GM23338 (cell line): Measurements from ENCODE around the gene MCM9. TPM values are rescaled to one million over a fixed set of nuclear protein-coding genes. Genes with fewer than 3 reads are reported as not detected.

Experiments
- ATAC-seq: fragments of 200-7000 bp; cut with Tn5 transposase; 3 replicates; pipeline ENCODE4 v1.9.1; 2020
- DNase-seq: peaks from one replicate; pipeline ENCODE4 v3.0.0-alpha.2; 2015; ENCODE audit warnings: low spot score
- H2AFZ ChIP-seq: fragments of 200-600 bp; sonication (generic); 2 replicates; pipeline ENCODE4 v1.8.0; 2016; ENCODE audit warnings: antibody characterized with exemption, mild to moderate bottlenecking, moderate library complexity
- H3F3A ChIP-seq: fragments of 200-600 bp; sonication (generic); replicated peaks from 2 replicates; pipeline ENCODE4 v1.8.0; 2017; ENCODE audit warnings: antibody characterized with exemption, mixed run types, low read depth
- H3K27ac ChIP-seq: fragments of 200-600 bp; sonication (generic); 2 replicates; pipeline ENCODE4 v1.6.1; 2016; ENCODE audit warnings: low read depth
- H3K27me3 ChIP-seq: fragments of 200-600 bp; sonication (generic); 2 replicates; pipeline ENCODE4 v1.8.0; 2016; ENCODE audit warnings: mild to moderate bottlenecking, mixed run types, moderate library complexity; ENCODE audit not compliant: insufficient read depth
- H3K36me3 ChIP-seq: fragments of 200-600 bp; sonication (generic); 2 replicates; pipeline ENCODE4 v1.8.0; 2016; ENCODE audit warnings: mild to moderate bottlenecking; ENCODE audit not compliant: insufficient read depth
- H3K4me1 ChIP-seq: fragments of 200-600 bp; sonication (generic); 2 replicates; pipeline ENCODE4 v1.8.0; 2016; ENCODE audit warnings: mild to moderate bottlenecking, moderate library complexity; ENCODE audit not compliant: insufficient read depth
- H3K4me2 ChIP-seq: fragments of 200-600 bp; sonication (generic); 2 replicates; pipeline ENCODE4 v1.7.1; 2017; ENCODE audit warnings: mixed run types
- H3K4me3 ChIP-seq: fragments of 200-600 bp; sonication (generic); 2 replicates; pipeline ENCODE4 v1.6.1; 2016; ENCODE audit warnings: mixed run types
- H3K79me2 ChIP-seq: fragments of 200-600 bp; sonication (generic); replicated peaks from 2 replicates; pipeline ENCODE4 v1.8.0; 2017; ENCODE audit warnings: mild to moderate bottlenecking; ENCODE audit not compliant: insufficient read depth
- H3K9me2 ChIP-seq: fragments of 200-600 bp; sonication (generic); 2 replicates; pipeline ENCODE4 v1.8.0; 2017; ENCODE audit not compliant: insufficient read depth
- H4K20me1 ChIP-seq: fragments of 200-600 bp; sonication (generic); replicated peaks from 2 replicates; pipeline ENCODE4 v1.8.0; 2017; ENCODE audit warnings: mild to moderate bottlenecking; ENCODE audit not compliant: insufficient read depth
- H3K27ac Mint-ChIP-seq: 2 replicates; pipeline ENCODE4 v1.8.0; 2020; ENCODE audit warnings: inconsistent platforms, mild to moderate bottlenecking, moderate library complexity, mixed read lengths
- H3K27me3 Mint-ChIP-seq: 3 replicates; pipeline ENCODE4 v1.8.0; 2022; ENCODE audit warnings: low read depth, mild to moderate bottlenecking, moderate library complexity, mixed read lengths, inconsistent platforms; ENCODE audit not compliant: insufficient read depth, poor library complexity
- H3K36me3 Mint-ChIP-seq: 3 replicates; pipeline ENCODE4 v1.8.0; 2021; ENCODE audit warnings: low read depth, mild to moderate bottlenecking, inconsistent platforms, moderate library complexity, mixed read lengths
- H3K4me1 Mint-ChIP-seq: 3 replicates; pipeline ENCODE4 v1.8.0; 2020; ENCODE audit warnings: mild to moderate bottlenecking, inconsistent platforms, mixed read lengths
- H3K4me3 Mint-ChIP-seq: 3 replicates; pipeline ENCODE4 v1.8.0; 2021; ENCODE audit warnings: moderate library complexity, mild to moderate bottlenecking, inconsistent platforms, mixed read lengths
- H3K9me3 Mint-ChIP-seq: 3 replicates; pipeline ENCODE4 v1.8.0; 2020; ENCODE audit warnings: moderate library complexity, mild to moderate bottlenecking, inconsistent platforms, mixed read lengths
- CREB1 ChIP-seq: fragments of 250-450 bp; sonication (Bioruptor Pico); IDR thresholded peaks from 2 replicates; pipeline ENCODE4 v1.5.0; 2020; ENCODE audit warnings: low read depth, mild to moderate bottlenecking, moderate library complexity
- CTCF ChIP-seq, 2 experiments: fragments of 200-600 bp in 1 of 2; sonication (generic) in 1 of 2; conservative IDR thresholded peaks; 2 replicates each; pipeline versions ENCODE4 v1.5.1 to v1.6.1; 2016 to 2017; ENCODE audit warnings: antibody characterized with exemption in 2 of 2, low read depth in 2 of 2, mild to moderate bottlenecking in 2 of 2, moderate library complexity in 1 of 2
- EZH2 ChIP-seq: fragments of 200-600 bp; sonication (generic); IDR thresholded peaks from one replicate; pipeline ENCODE4 v1.8.0; 2017; ENCODE audit warnings: antibody characterized with exemption, mild to moderate bottlenecking, low read depth; ENCODE audit not compliant: unreplicated experiment
- EZH2phosphoT487 ChIP-seq: fragments of 200-600 bp; sonication (generic); IDR thresholded peaks from one replicate; pipeline ENCODE4 v1.8.1; 2018; ENCODE audit warnings: antibody characterized with exemption; ENCODE audit not compliant: unreplicated experiment
- JUNB ChIP-seq: IDR thresholded peaks from one replicate; pipeline ENCODE4 v1.6.1; 2016; ENCODE audit warnings: antibody characterized with exemption; ENCODE audit not compliant: unreplicated experiment
- NANOG ChIP-seq: IDR thresholded peaks from 2 replicates; pipeline ENCODE4 v1.6.1; 2016; ENCODE audit warnings: antibody characterized with exemption, borderline replicate concordance
- REST ChIP-seq: IDR thresholded peaks from one replicate; pipeline ENCODE4 v1.6.1; 2018; ENCODE audit warnings: antibody characterized with exemption; ENCODE audit not compliant: unreplicated experiment
- ZNF114 ChIP-seq: fragments of 250-450 bp; sonication (Bioruptor Pico); IDR thresholded peaks from 2 replicates; pipeline ENCODE4 v1.5.0; 2020; ENCODE audit warnings: mild to moderate bottlenecking, moderate library complexity
- ZNF331 ChIP-seq: fragments of 250-450 bp; sonication (Bioruptor Pico); IDR thresholded peaks from 2 replicates; pipeline ENCODE4 v1.5.0; 2020; ENCODE audit warnings: low read depth, mild to moderate bottlenecking, moderate library complexity
- ZNF462 ChIP-seq: fragments of 250-450 bp; sonication (Bioruptor Pico); IDR thresholded peaks from 2 replicates; pipeline ENCODE4 v1.5.0; 2020; ENCODE audit warnings: mild to moderate bottlenecking, moderate library complexity
- polyA plus RNA-seq: library from polyadenylated mRNA; unstranded; fragments of >200 nt; fragmentation: Nextera tagmentation; extraction: Ambion mirVana; gene quantifications from 2 replicates; pipeline ENCODE4 v1.2.1, GENCODE V29; 2016
- total RNA-seq: library from RNA; depleted of rRNA; stranded (reverse); fragments of >200 nt; shearing (Covaris generic); gene quantifications from 2 replicates; pipeline ENCODE4 v1.2.3, GENCODE V29; 2014
- TF ChIP-seq, protein P1 (sequence below): IDR thresholded peaks from 2 replicates; pipeline ENCODE4 v1.6.1; 2016; ENCODE audit warnings: antibody characterized with exemption

The MCM9 gene
- total and polyA plus RNA-seq, 2 experiments from 2014 or later = 14.9 to 16.6 TPM

- H3K4me3 ChIP-seq = no peak overlapping the region
- no peak overlapping the region for H3K27ac Mint-ChIP-seq
- no peak overlapping the region for H2AFZ ChIP-seq
- no peaks in the 10 kb centered on the region for H3F3A ChIP-seq
- no peaks in the 10 kb centered on the region for H3K79me2 ChIP-seq
- H3K9me3 Mint-ChIP-seq = no peaks in the 10 kb centered on the region
- no peak overlapping the region for H3K27ac ChIP-seq
- no peaks in the 10 kb centered on the region for H3K4me1 ChIP-seq
- H3K4me3 Mint-ChIP-seq = no peak overlapping the region
- no peak overlapping the region for H3K4me2 ChIP-seq
- no peaks in the 10 kb centered on the region for H3K36me3 Mint-ChIP-seq
- H3K27me3 Mint-ChIP-seq = peaks cover 2% of the 10 kb centered on the region
- H3K4me1 Mint-ChIP-seq = peaks cover 14% of the 10 kb centered on the region; the same call in 2 of the 3 replicates
- no peaks in the 10 kb centered on the region for H3K27me3 ChIP-seq
- no peaks in the 10 kb centered on the region for H3K9me2 ChIP-seq
- ATAC-seq (no peak), DNase-seq (no peak)
- no peak for TF ChIP-seq ZNF114 (CRISPR knock-in tag)
- TF ChIP-seq EZH2phosphoT487 = no peak
- no peak for TF ChIP-seq EZH2
- no peak for TF ChIP-seq ZNF462 (CRISPR knock-in tag)
- no peak for TF ChIP-seq JUNB
- no peak for TF ChIP-seq CREB1 (CRISPR knock-in tag)
- no peak for TF ChIP-seq REST
- TF ChIP-seq NANOG = no peak
- no peak for TF ChIP-seq CTCF (conservative IDR thresholded peaks at IDR 0.05; ENCODE audit: low read depth in 2 of 2)
- TF ChIP-seq ZNF331 (CRISPR knock-in tag) = no peak
- TF ChIP-seq, protein P1, sequence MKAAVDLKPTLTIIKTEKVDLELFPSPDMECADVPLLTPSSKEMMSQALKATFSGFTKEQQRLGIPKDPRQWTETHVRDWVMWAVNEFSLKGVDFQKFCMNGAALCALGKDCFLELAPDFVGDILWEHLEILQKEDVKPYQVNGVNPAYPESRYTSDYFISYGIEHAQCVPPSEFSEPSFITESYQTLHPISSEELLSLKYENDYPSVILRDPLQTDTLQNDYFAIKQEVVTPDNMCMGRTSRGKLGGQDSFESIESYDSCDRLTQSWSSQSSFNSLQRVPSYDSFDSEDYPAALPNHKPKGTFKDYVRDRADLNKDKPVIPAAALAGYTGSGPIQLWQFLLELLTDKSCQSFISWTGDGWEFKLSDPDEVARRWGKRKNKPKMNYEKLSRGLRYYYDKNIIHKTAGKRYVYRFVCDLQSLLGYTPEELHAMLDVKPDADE = no peak
- no peaks in the 10 kb centered on the region for H3K36me3 ChIP-seq
- H4K20me1 ChIP-seq = no peaks in the 10 kb centered on the region
Observed at GRCh38 chr6:118780668-118781067, 154.3 kb downstream of the MCM9 start.
